Activated T-cell treated with anti-CD3 and anti-CD28 coated beads, Interleukin-2, amount 50 U/mL, for 1 hour (primary cell): ENCODE measurements around the gene REEP6.
"Not testable (repeated sequence)": the region's sequence is repeated elsewhere in the genome, so short reads cannot be mapped to it uniquely, and the experiment has no call there.

Source experiments
- DNase-seq: peaks from one replicate; pipeline ENCODE4 v3.0.0-alpha.2; 2020

REEP6 gene

DNA sequence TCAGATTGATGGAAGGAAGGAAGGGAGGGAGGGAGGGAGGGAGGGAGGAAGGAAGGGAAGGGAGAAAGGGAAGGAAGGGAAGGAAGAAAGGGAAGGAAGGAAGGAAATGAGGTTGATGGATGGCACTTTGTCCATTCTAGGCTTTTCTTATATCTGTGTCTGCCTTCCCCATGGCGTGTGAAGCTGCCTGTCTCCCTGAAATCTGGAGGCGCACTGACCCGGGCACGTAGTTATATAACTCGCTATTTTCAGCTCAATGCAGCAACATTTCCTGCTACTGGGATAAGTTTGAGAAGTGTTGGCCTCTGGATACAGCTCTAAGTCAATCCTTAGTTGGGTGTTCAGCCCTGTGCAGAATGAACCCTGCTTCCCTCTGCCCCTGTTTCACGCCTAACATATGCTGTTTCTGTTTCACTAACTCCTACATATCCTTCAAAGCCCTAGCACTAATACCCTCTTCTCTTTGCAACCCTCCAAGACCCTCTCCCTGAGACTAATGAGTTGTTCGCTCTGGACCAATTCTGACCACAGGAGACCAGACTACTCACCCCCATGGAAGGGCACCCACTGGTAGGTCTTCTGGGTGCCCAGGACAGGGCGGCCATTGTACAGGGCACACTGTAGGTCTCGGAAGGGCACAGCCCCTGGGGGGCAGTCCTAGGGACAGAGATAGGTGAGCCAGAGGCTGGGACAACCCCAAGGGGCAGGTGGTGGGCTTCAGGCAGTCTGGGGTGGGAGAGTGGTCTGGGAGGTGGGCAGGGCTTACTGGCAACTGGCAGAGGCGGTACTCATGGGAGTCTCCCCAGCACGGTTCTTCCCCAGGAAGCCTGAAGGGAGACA lies 18.8 kb downstream of the REEP6 start:
- DNase-seq = no peak

DNA sequence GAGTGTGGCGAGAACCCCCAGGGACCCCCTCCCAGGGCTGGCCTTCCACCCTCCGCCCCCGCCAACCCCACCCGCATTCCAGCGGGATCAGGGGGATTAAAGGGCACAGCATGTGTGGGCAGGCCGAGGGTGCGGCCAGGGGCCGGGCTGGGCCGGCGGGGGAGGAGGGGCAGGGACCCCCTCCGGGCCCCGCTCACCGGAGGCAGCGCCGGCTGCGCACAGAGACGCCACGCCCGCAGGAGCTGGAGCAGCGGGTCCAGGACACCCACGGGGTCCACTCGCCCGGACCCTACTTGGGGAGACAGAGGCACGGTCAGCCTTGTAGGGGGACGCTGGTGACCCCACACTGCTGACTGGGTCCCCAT lies 19.4 kb downstream of the REEP6 start:
- DNase-seq = no peak

DNA sequence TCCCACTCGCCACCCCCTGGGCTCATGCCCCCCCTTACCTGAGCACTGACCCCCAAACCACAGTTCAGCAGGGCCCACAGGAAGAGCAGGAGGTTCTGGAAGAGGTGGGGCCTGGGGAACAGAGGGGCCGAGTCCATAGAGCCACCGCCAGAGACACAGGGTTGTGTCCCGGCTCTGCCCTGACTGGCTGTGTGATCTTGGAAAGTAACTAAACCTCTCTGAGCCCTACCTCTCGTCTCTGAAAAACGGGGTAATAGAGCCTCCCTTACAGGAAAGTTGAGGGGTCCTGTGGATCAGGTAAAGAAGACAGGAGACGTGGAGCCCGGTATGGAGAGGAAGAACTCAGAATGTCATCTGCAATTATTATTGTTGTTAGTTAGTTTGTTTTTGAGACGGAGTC lies 19.8 kb downstream of the REEP6 start:
- DNase-seq = no peak

- no peak for DNase-seq
Observed at GRCh38 chr19:1511318-1512317, 20.6 kb downstream of the REEP6 start.

- DNase-seq = peak; percentile 66
Observed at GRCh38 chr19:1512671-1513498, 21.9 kb downstream of the REEP6 start, which contains the start of gene ADAMTSL5. ADAMTSL5 (minus strand) TSS chr19:1513019; CDS start chr19:1510943, 2,076 bp downstream.

GRCh38 chr19:1513499-1514294 lies 22.7 kb downstream of the REEP6 start:
- peak; percentile 74 for DNase-seq

DNA sequence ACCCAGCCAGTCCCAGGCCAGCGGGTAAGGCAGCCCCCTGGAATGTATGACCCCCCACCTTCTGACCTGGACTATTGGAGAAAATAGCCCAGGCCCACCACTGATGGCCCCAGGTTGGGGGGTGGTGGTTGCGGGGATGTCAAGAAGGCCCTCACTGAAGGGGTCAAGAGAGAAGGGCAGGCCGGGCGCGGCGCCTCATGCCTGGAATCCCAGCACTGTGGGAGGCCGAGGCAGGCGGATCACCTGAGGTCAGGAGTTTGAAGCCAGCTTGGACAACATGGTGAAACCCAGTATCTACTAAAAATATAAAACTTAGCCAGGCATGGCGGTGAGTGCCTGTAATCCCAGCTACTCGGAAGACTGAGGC lies 23.3 kb downstream of the REEP6 start:
- DNase-seq = no peak

GRCh38 chr19:1514986-1515721 lies 24.2 kb downstream of the REEP6 start:
- no peak for DNase-seq

DNA sequence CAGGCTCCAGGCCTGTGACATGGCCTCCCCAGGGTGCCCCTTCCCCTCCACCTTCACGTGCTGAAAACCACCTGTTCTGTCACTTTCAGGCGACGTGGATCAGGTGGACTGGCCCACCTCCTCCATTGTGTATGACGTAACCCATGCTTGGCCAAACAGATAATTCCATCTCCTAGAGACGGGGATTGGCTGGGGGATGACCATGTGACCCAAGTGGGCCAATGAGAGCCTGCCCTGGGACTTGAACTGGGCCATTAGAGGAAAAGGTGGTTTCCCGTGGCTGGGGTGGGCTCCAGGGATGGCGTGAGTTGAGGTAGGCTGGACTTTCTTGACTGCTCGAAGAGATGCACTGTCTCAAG lies 25.4 kb downstream of the REEP6 start:
- DNase-seq = no peak

DNA sequence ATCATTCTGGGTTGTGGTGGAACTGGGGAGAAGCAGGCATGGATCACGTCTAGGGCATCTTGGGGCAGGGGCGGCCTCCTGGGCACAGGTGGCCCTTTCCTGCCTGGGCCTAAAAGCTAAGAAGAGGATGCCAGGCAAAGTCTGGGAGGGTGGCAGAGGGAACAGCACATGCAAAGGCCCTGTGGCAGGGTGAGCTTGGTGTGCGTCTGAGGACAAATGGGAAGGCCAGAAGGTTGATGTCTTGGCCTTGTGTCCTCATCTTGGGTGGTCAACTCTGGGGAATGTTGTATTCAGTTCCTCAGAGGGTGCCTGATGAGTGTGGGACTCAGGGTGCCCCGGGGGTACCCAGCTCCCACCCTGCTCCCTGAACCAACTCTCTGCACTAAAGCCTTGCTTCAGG lies 27.5 kb downstream of the REEP6 start:
- no peak for DNase-seq

GRCh38 chr19:1519802-1520201 lies 28.8 kb downstream of the REEP6 start:
- DNase-seq = not testable (repeated sequence)

GRCh38 chr19:1520203-1520780 lies 29.3 kb downstream of the REEP6 start:
- DNase-seq = no peak

DNA sequence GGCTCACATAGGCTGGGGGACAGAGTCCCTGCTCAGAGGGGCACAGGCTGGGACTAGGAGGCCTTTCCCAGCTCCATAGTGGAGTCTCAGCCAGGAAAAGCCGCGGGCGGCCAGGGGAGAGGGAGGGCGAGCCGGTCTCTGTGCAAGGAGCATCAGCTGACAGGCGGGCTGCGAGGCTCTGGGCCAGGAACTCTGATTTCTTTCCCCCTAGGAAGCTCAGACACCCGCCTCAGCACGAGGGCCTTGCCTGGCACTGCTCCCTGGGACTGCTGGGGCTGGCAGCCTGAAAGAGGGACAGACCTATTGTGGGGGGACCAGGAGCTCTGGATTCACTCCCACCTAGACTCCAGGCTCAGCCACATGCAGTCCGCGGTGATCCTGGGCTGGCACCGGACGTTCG lies 30.7 kb downstream of the REEP6 start:
- no peak for DNase-seq

DNA sequence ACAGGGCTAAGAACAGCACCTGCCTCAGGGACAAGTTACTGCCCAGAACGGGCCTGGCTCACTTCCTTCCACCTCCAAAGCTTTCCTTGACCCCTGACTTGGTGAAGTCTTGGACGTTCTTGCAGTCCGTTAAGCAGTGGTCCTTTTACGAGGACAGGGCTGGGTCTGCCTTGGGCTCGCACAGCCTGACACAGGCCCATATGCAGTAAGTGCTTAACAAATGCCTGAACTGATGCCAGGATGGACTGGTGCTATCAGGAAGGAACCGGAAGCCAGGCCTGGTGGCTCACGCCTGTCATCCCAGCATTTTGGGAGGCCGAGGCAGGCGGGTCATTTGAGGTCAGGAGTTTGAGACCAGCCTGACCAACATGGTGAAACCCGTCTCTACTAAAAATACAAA lies 31.1 kb downstream of the REEP6 start:
- no peak for DNase-seq

- DNase-seq = no peak
Observed at GRCh38 chr19:1522838-1523237, 31.9 kb downstream of the REEP6 start.

DNA sequence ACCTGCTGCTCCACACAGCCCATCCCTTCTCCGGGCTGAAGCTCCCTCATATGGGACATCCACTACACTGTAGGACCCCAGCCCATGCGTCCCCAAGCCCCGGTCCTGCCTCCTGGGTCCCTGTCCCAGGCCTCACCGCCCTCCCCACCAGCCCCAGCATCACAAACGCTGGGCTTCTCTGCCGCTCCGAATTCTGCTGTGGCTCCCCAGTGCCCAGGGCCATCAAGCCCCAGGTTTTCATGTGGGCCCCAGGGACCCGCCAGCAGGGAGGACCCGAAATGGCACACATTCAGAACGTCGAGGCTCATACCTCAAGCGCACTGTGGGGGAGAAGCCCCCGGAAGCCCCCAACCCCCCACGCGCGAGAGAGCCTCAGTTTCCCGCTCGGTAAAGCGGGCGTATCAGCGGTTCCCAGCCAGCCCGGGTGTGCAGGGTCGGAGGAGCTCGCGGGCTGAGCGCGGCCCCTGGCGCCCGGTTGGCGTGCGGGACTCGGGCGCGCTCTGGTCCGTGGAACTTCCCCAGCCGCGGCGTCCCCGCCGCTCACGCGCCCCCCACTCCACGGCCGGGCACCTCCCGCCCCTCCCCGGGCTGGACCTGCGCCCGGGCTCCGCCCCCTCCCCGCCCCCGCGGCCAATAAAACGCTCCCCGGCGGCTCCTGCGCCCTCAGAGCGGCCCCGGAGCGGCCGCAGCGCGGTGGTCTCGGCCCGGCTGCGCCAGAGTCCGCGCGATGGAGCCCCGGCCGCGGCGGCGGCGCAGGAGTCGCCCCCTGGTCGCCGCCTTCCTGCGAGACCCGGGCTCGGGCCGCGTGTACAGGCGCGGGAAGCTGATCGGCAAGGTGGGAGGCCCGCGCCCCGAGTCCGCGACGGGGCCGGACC lies 32.7 kb downstream of the REEP6 start, which contains the start of gene PLK5:
Gene PLK5, plus strand, starts transcription at position 666 of the 875 bp plus-strand sequence. CDS start 2,920 bp downstream, outside the sequence.
- DNase-seq = no peak

GRCh38 chr19:1524287-1524971 lies 33.4 kb downstream of the REEP6 start:
- no peak for DNase-seq

- no peak for DNase-seq
Observed at GRCh38 chr19:1524972-1525325, 34.0 kb downstream of the REEP6 start.

- no peak for DNase-seq
Observed at GRCh38 chr19:1525343-1525742, 34.4 kb downstream of the REEP6 start.
